C4-2B (cell line): ENCODE measurements around the gene LRP2.

Source experiments
- ZFX ChIP-seq: fragments of 450-650 bp; IDR thresholded peaks from 2 replicates; pipeline ENCODE4 v1.6.1; 2017
- TF ChIP-seq, protein P1 (sequence below): fragments of 450-650 bp; conservative IDR thresholded peaks from 2 replicates; pipeline ENCODE4 v1.5.1; 2017; ENCODE audit warnings: mild to moderate bottlenecking

DNA sequence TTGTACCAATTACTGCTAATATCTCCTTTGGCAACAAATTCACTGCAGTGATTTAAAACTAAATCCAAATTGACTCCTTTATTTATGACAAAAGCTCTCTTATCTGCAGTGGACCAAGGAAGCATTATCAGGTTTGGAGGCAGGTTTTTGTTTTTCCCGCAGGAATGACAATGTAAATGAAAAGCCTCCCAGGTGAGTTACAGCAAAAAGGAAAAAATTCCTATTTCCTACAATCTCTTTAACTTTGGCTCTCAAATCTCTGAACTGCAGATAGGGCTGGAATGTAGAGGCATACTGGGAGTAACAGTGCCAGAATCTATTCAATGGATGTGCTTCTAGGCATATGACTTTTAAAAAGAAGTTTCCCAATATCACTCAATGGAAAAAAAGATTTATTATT, 28.9 kb upstream of the LRP2 start:
- TF ChIP-seq, protein P1, sequence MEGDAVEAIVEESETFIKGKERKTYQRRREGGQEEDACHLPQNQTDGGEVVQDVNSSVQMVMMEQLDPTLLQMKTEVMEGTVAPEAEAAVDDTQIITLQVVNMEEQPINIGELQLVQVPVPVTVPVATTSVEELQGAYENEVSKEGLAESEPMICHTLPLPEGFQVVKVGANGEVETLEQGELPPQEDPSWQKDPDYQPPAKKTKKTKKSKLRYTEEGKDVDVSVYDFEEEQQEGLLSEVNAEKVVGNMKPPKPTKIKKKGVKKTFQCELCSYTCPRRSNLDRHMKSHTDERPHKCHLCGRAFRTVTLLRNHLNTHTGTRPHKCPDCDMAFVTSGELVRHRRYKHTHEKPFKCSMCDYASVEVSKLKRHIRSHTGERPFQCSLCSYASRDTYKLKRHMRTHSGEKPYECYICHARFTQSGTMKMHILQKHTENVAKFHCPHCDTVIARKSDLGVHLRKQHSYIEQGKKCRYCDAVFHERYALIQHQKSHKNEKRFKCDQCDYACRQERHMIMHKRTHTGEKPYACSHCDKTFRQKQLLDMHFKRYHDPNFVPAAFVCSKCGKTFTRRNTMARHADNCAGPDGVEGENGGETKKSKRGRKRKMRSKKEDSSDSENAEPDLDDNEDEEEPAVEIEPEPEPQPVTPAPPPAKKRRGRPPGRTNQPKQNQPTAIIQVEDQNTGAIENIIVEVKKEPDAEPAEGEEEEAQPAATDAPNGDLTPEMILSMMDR, result no peak
- no peak for TF ChIP-seq ZFX
